OCI-LY7 (cell line): ENCODE measurements around the gene RHOBTB3. TPM values are rescaled to one million over a fixed set of nuclear protein-coding genes. Genes with fewer than 3 reads are reported as not detected.

ENCODE experiments used
- BruUV-seq: library from RNA; stranded (reverse); fragments of 400-500 nt; replicated peaks from 2 replicates; lab custom pipeline; 2021; lab: Mats Ljungman, UMichigan
- CTCF ChIA-PET: fragments of 300-600 bp; sonication (Branson Sonifier 250); formaldehyde crosslinking; loops from one replicate; lab custom pipeline; 2022; ENCODE audit warnings: antibody characterized with exemption; ENCODE audit not compliant: unreplicated experiment; lab: Charles Lee
- POLR2A ChIA-PET: fragments of 300-600 bp; sonication (Branson Sonifier 250); formaldehyde crosslinking; loops from one replicate; lab custom pipeline; 2022; ENCODE audit warnings: antibody characterized with exemption; lab: Charles Lee
- DNase-seq: peaks from one replicate; pipeline ENCODE4 v3.0.0-alpha.2; 2015; ENCODE audit warnings: low spot score
- H2AFZ ChIP-seq: fragments of 200-600 bp; sonication (generic), shearing (Covaris generic); 2 replicates; pipeline ENCODE4 v1.6.1; 2014; ENCODE audit warnings: mild to moderate bottlenecking, antibody characterized with exemption, low read length, moderate library complexity
- H3K27ac ChIP-seq: fragments of 200-600 bp; sonication (generic); 2 replicates; pipeline ENCODE4 v1.5.1; 2014; ENCODE audit warnings: mixed run types, low read depth, mild to moderate bottlenecking, moderate library complexity, low read length, inconsistent platforms; ENCODE audit not compliant: poor library complexity, severe bottlenecking
- H3K36me3 ChIP-seq: fragments of 200-600 bp; sonication (generic); 2 replicates; pipeline ENCODE4 v1.6.1; 2014; ENCODE audit warnings: mild to moderate bottlenecking, antibody characterized with exemption, low read length, moderate library complexity, mixed read lengths; ENCODE audit not compliant: insufficient read depth
- H3K4me1 ChIP-seq: fragments of 200-600 bp; sonication (generic); 2 replicates; pipeline ENCODE4 v1.5.1; 2014; ENCODE audit warnings: mild to moderate bottlenecking, low read length; ENCODE audit not compliant: insufficient read depth, poor library complexity, severe bottlenecking
- H3K4me2 ChIP-seq: fragments of 200-600 bp; sonication (generic); 2 replicates; pipeline ENCODE4 v1.6.1; 2014; ENCODE audit warnings: mild to moderate bottlenecking, low read length
- H3K4me3 ChIP-seq: fragments of 200-600 bp; sonication (generic); 2 replicates; pipeline ENCODE4 v1.5.1; 2014; ENCODE audit warnings: mild to moderate bottlenecking, low read depth, low read length; ENCODE audit not compliant: poor library complexity, severe bottlenecking
- H3K79me2 ChIP-seq: fragments of 200-600 bp; sonication (generic); 2 replicates; pipeline ENCODE4 v1.6.1; 2016; ENCODE audit warnings: low read depth, mild to moderate bottlenecking, low read length, moderate library complexity, mixed read lengths; ENCODE audit not compliant: insufficient read depth
- H3K9me2 ChIP-seq: fragments of 200-600 bp; sonication (generic); 2 replicates; pipeline ENCODE4 v1.6.1; 2016; ENCODE audit warnings: mild to moderate bottlenecking, low read length, mixed read lengths; ENCODE audit not compliant: insufficient read depth
- H3K9me3 ChIP-seq: fragments of 200-600 bp; sonication (generic); 2 replicates; pipeline ENCODE4 v1.6.1; 2014; ENCODE audit warnings: mild to moderate bottlenecking, mixed run types, low read length, mixed read lengths
- H4K20me1 ChIP-seq: fragments of 200-600 bp; sonication (generic); 2 replicates; pipeline ENCODE4 v1.6.1; 2014; ENCODE audit warnings: mild to moderate bottlenecking, antibody characterized with exemption, low read length, moderate library complexity, mixed read lengths; ENCODE audit not compliant: insufficient read depth
- EZH2phosphoT487 ChIP-seq: fragments of 200-600 bp; sonication (generic); IDR thresholded peaks from 2 replicates; pipeline ENCODE4 v1.6.1; 2018; ENCODE audit warnings: low read depth, borderline replicate concordance, mild to moderate bottlenecking, mixed run types, antibody characterized with exemption, low read length, moderate library complexity, mixed read lengths
- intact Hi-C: fragments of 100-400 bp; cut with micrococcal nuclease; formaldehyde crosslinking; loops from one replicate; pipeline ENCODE4 v1.10.0; 2022; ENCODE audit not compliant: unreplicated experiment
- total RNA-seq, 2 experiments: library from RNA; depleted of rRNA in 1 of 2; stranded (reverse); fragments of >200 nt in 1 of 2; shearing (Covaris generic) in 1 of 2; gene quantifications; 2 replicates each; pipeline ENCODE4 v1.2.3, GENCODE V29; 2014 to 2022
- TF ChIP-seq, protein P1 (sequence below): fragments of 200-600 bp; sonication (generic); conservative IDR thresholded peaks from 2 replicates; pipeline ENCODE4 v1.5.1; 2014; ENCODE audit warnings: mild to moderate bottlenecking, antibody characterized with exemption, low read length, moderate library complexity, mixed read lengths

RHOBTB3 gene
- total RNA-seq, 2 experiments from 2014 or later: 0.51 to 4.0 TPM

DNA sequence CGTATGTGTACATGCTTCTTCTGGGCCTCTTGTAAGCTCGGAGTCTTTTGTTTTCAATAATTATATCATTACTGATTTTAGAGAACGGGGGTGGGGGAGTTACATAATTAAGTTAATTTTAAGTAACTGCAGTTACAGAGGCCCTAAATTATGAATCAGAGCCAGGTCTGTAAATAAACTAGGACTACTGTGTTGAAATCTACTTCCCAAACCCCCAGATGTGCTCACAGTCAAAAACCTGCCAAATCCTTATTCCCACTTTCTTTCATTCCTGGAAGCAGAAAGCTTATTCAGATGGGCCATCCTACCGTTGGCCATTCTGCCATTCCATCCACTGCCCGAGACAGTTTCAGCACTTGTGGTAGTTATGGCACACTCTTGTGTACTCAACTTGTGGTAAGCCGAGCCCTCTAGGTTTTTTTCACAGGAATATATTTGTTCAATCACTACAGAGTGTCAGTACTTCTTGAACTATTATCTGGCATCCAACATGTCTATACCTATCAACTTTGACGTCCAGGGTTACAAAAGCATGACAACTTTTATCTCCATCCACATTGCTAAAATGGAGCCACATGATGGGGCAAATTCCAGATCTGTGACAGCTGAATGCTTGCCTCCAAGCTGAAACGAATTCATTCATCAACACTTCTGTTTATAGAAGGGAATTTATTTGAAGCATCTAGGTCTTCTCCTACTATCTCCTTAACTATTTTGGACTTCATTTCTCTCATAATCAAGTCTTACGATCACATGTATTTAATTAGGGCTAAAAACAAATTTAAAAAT lies 53.6 kb downstream of the RHOBTB3 start:
- no peaks in the 10 kb centered on the region for H3K79me2 ChIP-seq
- no peaks in the 10 kb centered on the region for H3K9me3 ChIP-seq
- H3K36me3 ChIP-seq: no peaks in the 10 kb centered on the region
- TF ChIP-seq, protein P1, sequence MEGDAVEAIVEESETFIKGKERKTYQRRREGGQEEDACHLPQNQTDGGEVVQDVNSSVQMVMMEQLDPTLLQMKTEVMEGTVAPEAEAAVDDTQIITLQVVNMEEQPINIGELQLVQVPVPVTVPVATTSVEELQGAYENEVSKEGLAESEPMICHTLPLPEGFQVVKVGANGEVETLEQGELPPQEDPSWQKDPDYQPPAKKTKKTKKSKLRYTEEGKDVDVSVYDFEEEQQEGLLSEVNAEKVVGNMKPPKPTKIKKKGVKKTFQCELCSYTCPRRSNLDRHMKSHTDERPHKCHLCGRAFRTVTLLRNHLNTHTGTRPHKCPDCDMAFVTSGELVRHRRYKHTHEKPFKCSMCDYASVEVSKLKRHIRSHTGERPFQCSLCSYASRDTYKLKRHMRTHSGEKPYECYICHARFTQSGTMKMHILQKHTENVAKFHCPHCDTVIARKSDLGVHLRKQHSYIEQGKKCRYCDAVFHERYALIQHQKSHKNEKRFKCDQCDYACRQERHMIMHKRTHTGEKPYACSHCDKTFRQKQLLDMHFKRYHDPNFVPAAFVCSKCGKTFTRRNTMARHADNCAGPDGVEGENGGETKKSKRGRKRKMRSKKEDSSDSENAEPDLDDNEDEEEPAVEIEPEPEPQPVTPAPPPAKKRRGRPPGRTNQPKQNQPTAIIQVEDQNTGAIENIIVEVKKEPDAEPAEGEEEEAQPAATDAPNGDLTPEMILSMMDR: no peak
- no peak for TF ChIP-seq EZH2phosphoT487
- peaks cover 6% of the 10 kb centered on the region for H3K4me1 ChIP-seq
- no peak overlapping the region for H3K4me2 ChIP-seq
- DNase-seq: no peak
- ChIA-PET CTCF (interaction anchor here (0.8 to 1.1 kb wide), 2 partner anchors 23 to 52 kb away, joined by 4 read pairs; no protein-coding TSS in a partner anchor), POLR2A (interaction anchor here (0.5 to 3.4 kb wide), 9 partner anchors 24 to 620 kb away, joined by 3 to 20 read pairs (median 3); partner anchors contain the start of gene GLRX)
- intact Hi-C loops: loop anchor here (5.0 to 10.0 kb wide), 3 partner anchors 122 to 553 kb away; no protein-coding TSS in a partner anchor
- no TSS peak for BruUV-seq
- H3K27ac ChIP-seq: no peak overlapping the region
- H2AFZ ChIP-seq: no peak overlapping the region
- H3K4me3 ChIP-seq: no peak overlapping the region
- no peaks in the 10 kb centered on the region for H4K20me1 ChIP-seq
- H3K9me2 ChIP-seq: no peaks in the 10 kb centered on the region

- POLR2A ChIA-PET: interaction anchor here (0.6 to 3.4 kb wide), 13 partner anchors 9 to 54 kb away, joined by 3 to 20 read pairs (median 3); partner anchors contain the start of gene GLRX
- Histone ChIP-seq H2AFZ (no peak overlapping the region), H3K4me1 (peaks cover 7% of the 10 kb centered on the region), H4K20me1 (no peaks in the 10 kb centered on the region), H3K4me2 (no peak overlapping the region), H3K9me2 (no peaks in the 10 kb centered on the region), H3K27ac (no peak overlapping the region), H3K79me2 (no peaks in the 10 kb centered on the region), H3K36me3 (no peaks in the 10 kb centered on the region), H3K9me3 (no peaks in the 10 kb centered on the region), H3K4me3 (no peak overlapping the region)
- BruUV-seq: no TSS peak
- TF ChIP-seq, protein P1: no peak
- TF ChIP-seq EZH2phosphoT487: no peak
- DNase-seq: no peak
- CTCF ChIA-PET: no interaction called here
- intact Hi-C loops: loop anchor here (10.0 kb wide), 1 partner anchor 168 kb away; no protein-coding TSS in a partner anchor
Observed at GRCh38 chr5:95786821-95787418, 55.8 kb downstream of the RHOBTB3 start.
